ENCODE data around the gene ATP2C2.

DNA sequence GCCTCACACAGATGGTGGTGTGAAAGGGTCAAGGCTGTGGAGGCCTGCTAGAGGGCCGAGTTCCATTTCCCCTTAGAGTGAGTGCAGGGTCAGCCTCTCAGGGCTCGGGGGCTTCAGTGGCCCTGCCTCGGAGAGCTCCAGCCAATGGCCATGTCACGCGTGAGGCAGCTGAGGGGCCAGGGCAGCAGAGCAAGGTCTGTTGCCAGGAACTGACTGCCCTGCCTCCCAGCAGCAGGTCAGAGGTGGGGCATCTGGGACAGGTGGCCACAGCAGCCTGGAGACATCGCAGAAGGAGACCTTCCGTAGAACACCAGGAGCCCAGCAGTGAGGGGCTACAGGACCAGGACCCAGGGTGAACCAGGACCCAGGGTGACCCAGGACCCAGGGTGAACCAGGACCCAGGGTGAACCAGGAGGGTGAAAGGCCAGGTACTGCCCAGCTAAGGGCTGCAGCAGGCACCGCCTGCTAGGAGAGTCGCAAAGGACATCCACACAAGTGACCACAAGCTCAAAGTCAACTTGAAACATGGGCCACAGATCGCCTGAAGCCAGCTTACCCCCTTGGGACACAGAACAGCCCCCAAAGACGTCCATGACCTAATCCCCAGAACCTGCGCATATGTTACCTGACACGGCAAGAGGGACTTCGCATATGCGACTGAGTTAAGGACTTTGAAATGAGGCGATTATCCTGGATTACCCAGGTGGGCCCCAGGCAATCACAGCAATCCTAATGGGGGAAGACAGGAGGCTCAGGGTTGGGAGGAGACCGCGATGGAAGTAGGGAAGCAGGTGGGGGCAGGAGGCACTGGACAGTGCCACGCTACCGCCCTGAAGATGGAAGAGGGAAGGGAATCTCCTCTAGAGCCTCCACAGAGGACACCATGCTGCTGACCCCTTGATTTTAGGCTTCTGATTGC is 141.0 kb downstream of the ATP2C2 start:
- TF ChIP-seq, protein P1, sequence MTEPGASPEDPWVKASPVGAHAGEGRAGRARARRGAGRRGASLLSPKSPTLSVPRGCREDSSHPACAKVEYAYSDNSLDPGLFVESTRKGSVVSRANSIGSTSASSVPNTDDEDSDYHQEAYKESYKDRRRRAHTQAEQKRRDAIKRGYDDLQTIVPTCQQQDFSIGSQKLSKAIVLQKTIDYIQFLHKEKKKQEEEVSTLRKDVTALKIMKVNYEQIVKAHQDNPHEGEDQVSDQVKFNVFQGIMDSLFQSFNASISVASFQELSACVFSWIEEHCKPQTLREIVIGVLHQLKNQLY (CRISPR knock-in tag; IDR thresholded peaks at IDR 0.05) = no peak
- TF ChIP-seq GABPB1 (CRISPR knock-in tag; IDR thresholded peaks at IDR 0.05) (no peak), MAX (CRISPR knock-in tag; IDR thresholded peaks at IDR 0.05) (no peak), JUN (CRISPR knock-in tag; IDR thresholded peaks at IDR 0.05) (no peak), ZNF121 (CRISPR knock-in tag; IDR thresholded peaks at IDR 0.05) (peak; percentile 65; the same call in 1 of the 2 replicates), ZBTB21 (CRISPR knock-in tag; IDR thresholded peaks at IDR 0.05; ENCODE audit: borderline replicate concordance) (no peak)
- TF ChIP-seq, protein P2, sequence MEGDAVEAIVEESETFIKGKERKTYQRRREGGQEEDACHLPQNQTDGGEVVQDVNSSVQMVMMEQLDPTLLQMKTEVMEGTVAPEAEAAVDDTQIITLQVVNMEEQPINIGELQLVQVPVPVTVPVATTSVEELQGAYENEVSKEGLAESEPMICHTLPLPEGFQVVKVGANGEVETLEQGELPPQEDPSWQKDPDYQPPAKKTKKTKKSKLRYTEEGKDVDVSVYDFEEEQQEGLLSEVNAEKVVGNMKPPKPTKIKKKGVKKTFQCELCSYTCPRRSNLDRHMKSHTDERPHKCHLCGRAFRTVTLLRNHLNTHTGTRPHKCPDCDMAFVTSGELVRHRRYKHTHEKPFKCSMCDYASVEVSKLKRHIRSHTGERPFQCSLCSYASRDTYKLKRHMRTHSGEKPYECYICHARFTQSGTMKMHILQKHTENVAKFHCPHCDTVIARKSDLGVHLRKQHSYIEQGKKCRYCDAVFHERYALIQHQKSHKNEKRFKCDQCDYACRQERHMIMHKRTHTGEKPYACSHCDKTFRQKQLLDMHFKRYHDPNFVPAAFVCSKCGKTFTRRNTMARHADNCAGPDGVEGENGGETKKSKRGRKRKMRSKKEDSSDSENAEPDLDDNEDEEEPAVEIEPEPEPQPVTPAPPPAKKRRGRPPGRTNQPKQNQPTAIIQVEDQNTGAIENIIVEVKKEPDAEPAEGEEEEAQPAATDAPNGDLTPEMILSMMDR (IDR thresholded peaks at IDR 0.05) = no peak

Measured in WTC11 (cell line).